Effector memory CD8-positive, alpha-beta T cell (primary cell): ENCODE data around the gene RTN1.

Source experiments
- ATAC-seq: fragments of 150-1000 bp; cut with Tn5 transposase; replicated peaks from 2 replicates; pipeline ENCODE4 v1.10.0; 2021; ENCODE audit warnings: mild to moderate bottlenecking, moderate library complexity
- DNase-seq, 3 experiments: peaks; one replicate each; pipeline ENCODE4 v3.0.0; 2021
- H3K27ac Mint-ChIP-seq, 2 donors: one replicate each; pipeline ENCODE4 v1.8.0; 2022; ENCODE audit warnings: mild to moderate bottlenecking in 2 of 2, mixed read lengths in 2 of 2, moderate library complexity in 2 of 2
- H3K27me3 Mint-ChIP-seq, 2 donors: one replicate each; pipeline ENCODE4 v1.8.0; 2022; ENCODE audit warnings: mixed read lengths in 2 of 2
- H3K36me3 Mint-ChIP-seq: one replicate; pipeline ENCODE4 v1.8.0; 2022; ENCODE audit warnings: mild to moderate bottlenecking, moderate library complexity, mixed read lengths; ENCODE audit not compliant: insufficient read depth
- H3K4me1 Mint-ChIP-seq, 2 donors: one replicate each; pipeline ENCODE4 v1.8.0; 2022; ENCODE audit warnings: low read depth in 2 of 2, mixed read lengths in 2 of 2
- H3K4me3 Mint-ChIP-seq, 2 donors: one replicate each; pipeline ENCODE4 v1.8.0; 2022; ENCODE audit warnings: mild to moderate bottlenecking in 2 of 2, mixed read lengths in 2 of 2, moderate library complexity in 2 of 2
- H3K9me3 Mint-ChIP-seq, 2 donors: one replicate each; pipeline ENCODE4 v1.8.0; 2022; ENCODE audit warnings: mixed read lengths in 2 of 2

The RTN1 gene

GRCh38 chr14:59754256-59754655 lies 116.3 kb downstream of the RTN1 start:
- H3K9me3 Mint-ChIP-seq, result peaks cover 0 to 3% of the 10 kb centered on the region in 2 donors

GRCh38 chr14:59753512-59753911 lies 117.1 kb downstream of the RTN1 start:
- no peak overlapping the region for H3K27ac Mint-ChIP-seq
- no peaks in the 10 kb centered on the region for H3K36me3 Mint-ChIP-seq
- H3K4me1 Mint-ChIP-seq, result no peaks in the 10 kb centered on the region
- H3K27me3 Mint-ChIP-seq, result no peaks in the 10 kb centered on the region
- ATAC-seq (no peak), DNase-seq (no peak)
- H3K4me3 Mint-ChIP-seq, result no peak overlapping the region
- peaks cover 0 to 3% of the 10 kb centered on the region in 2 donors for H3K9me3 Mint-ChIP-seq

More at GRCh38 chr14:59754256-59754655, 116.3 kb downstream of the RTN1 start:
- Mint-ChIP-seq H3K27ac (no peak overlapping the region), H3K4me1 (no peaks in the 10 kb centered on the region), H3K4me3 (no peak overlapping the region), H3K36me3 (no peaks in the 10 kb centered on the region), H3K27me3 (no peaks in the 10 kb centered on the region)
- DNase-seq (no peak), ATAC-seq (no peak)

- no peak overlapping the region for H3K27ac Mint-ChIP-seq
- H3K4me1 Mint-ChIP-seq, result no peaks in the 10 kb centered on the region
- no peaks in the 10 kb centered on the region for H3K9me3 Mint-ChIP-seq
- DNase-seq (no peak), ATAC-seq (no peak)
- no peaks in the 10 kb centered on the region for H3K36me3 Mint-ChIP-seq
- H3K4me3 Mint-ChIP-seq, result no peak overlapping the region
- peaks cover 0 to 8% of the 10 kb centered on the region in 2 donors for H3K27me3 Mint-ChIP-seq
Measured at GRCh38 chr14:59751578-59751977, 119.0 kb downstream of the RTN1 start.

- Mint-ChIP-seq H3K36me3 (no peaks in the 10 kb centered on the region), H3K9me3 (peaks cover 7 to 16% of the 10 kb centered on the region in 2 donors), H3K27me3 (no peaks in the 10 kb centered on the region), H3K27ac (no peak overlapping the region), H3K4me1 (no peaks in the 10 kb centered on the region), H3K4me3 (no peak overlapping the region)
- DNase-seq, result no peak
- no peak for ATAC-seq
Measured at GRCh38 chr14:59739794-59740193, 130.8 kb downstream of the RTN1 start.

- Mint-ChIP-seq H3K27me3 (no peaks in the 10 kb centered on the region), H3K4me1 (no peaks in the 10 kb centered on the region), H3K9me3 (peaks cover 0 to 7% of the 10 kb centered on the region in 2 donors), H3K4me3 (no peak overlapping the region), H3K36me3 (no peaks in the 10 kb centered on the region), H3K27ac (no peak overlapping the region)
- no peak for DNase-seq
- ATAC-seq, result no peak
Measured at GRCh38 chr14:59728304-59728703, 142.3 kb downstream of the RTN1 start.

GRCh38 chr14:59727073-59727661 lies 143.4 kb downstream of the RTN1 start:
- Mint-ChIP-seq H3K27me3 (no peaks in the 10 kb centered on the region), H3K27ac (no peak overlapping the region), H3K9me3 (peaks cover 0 to 7% of the 10 kb centered on the region in 2 donors), H3K4me3 (no peak overlapping the region), H3K4me1 (no peaks in the 10 kb centered on the region), H3K36me3 (no peaks in the 10 kb centered on the region)
- no peak for DNase-seq
- ATAC-seq, result no peak

- peaks cover 0 to 7% of the 10 kb centered on the region in 2 donors for H3K27me3 Mint-ChIP-seq
- no peaks in the 10 kb centered on the region for H3K36me3 Mint-ChIP-seq
- no peaks in the 10 kb centered on the region for H3K9me3 Mint-ChIP-seq
- no peaks in the 10 kb centered on the region for H3K4me1 Mint-ChIP-seq
- no peak overlapping the region for H3K4me3 Mint-ChIP-seq
- no peak overlapping the region for H3K27ac Mint-ChIP-seq
- no peak for DNase-seq
- ATAC-seq, result no peak
Measured at GRCh38 chr14:59711080-59711479, 159.5 kb downstream of the RTN1 start.

GRCh38 chr14:59707778-59708561 lies 162.6 kb downstream of the RTN1 start:
- Mint-ChIP-seq H3K27ac (no peak overlapping the region), H3K4me1 (no peaks in the 10 kb centered on the region)

GRCh38 chr14:59705866-59706265 lies 164.7 kb downstream of the RTN1 start:
- peaks cover 0 to 7% of the 10 kb centered on the region in 2 donors for H3K27me3 Mint-ChIP-seq
- DNase-seq (no peak), ATAC-seq (no peak)
- H3K9me3 Mint-ChIP-seq, result peaks cover 0 to 2% of the 10 kb centered on the region in 2 donors
- H3K4me1 Mint-ChIP-seq, result no peaks in the 10 kb centered on the region
- H3K4me3 Mint-ChIP-seq, result no peak overlapping the region
- H3K36me3 Mint-ChIP-seq, result no peaks in the 10 kb centered on the region
- H3K27ac Mint-ChIP-seq, result no peak overlapping the region

More at GRCh38 chr14:59707778-59708561, 162.6 kb downstream of the RTN1 start:
- ATAC-seq (no peak), DNase-seq (no peak)
- H3K36me3 Mint-ChIP-seq, result no peaks in the 10 kb centered on the region
- H3K27me3 Mint-ChIP-seq, result peaks cover 0 to 7% of the 10 kb centered on the region in 2 donors
- no peak overlapping the region for H3K4me3 Mint-ChIP-seq
- no peaks in the 10 kb centered on the region for H3K9me3 Mint-ChIP-seq

GRCh38 chr14:59705245-59705644 lies 165.3 kb downstream of the RTN1 start:
- Mint-ChIP-seq H3K4me3 (no peak overlapping the region), H3K36me3 (no peaks in the 10 kb centered on the region), H3K27me3 (peaks cover 0 to 6% of the 10 kb centered on the region in 2 donors), H3K4me1 (no peaks in the 10 kb centered on the region), H3K9me3 (peaks cover 0 to 2% of the 10 kb centered on the region in 2 donors), H3K27ac (no peak overlapping the region)
- ATAC-seq (no peak), DNase-seq (no peak)

- Mint-ChIP-seq H3K36me3 (no peaks in the 10 kb centered on the region), H3K4me3 (no peak overlapping the region), H3K9me3 (peaks cover 0 to 2% of the 10 kb centered on the region in 2 donors), H3K27me3 (no peaks in the 10 kb centered on the region), H3K4me1 (no peaks in the 10 kb centered on the region), H3K27ac (no peak overlapping the region)
- no peak for DNase-seq
- no peak for ATAC-seq
Measured at GRCh38 chr14:59704054-59704645, 166.4 kb downstream of the RTN1 start.

GRCh38 chr14:59699442-59699841 lies 171.1 kb downstream of the RTN1 start:
- Mint-ChIP-seq H3K27ac (no peak overlapping the region), H3K4me3 (no peak overlapping the region), H3K9me3 (peaks cover 0 to 6% of the 10 kb centered on the region in 2 donors), H3K4me1 (no peaks in the 10 kb centered on the region), H3K36me3 (no peaks in the 10 kb centered on the region), H3K27me3 (peaks cover 0 to 4% of the 10 kb centered on the region in 2 donors)
- ATAC-seq, result no peak
- no peak for DNase-seq

- Mint-ChIP-seq H3K36me3 (no peaks in the 10 kb centered on the region), H3K9me3 (peaks cover 0 to 6% of the 10 kb centered on the region in 2 donors), H3K27me3 (peaks cover 0 to 4% of the 10 kb centered on the region in 2 donors), H3K4me3 (no peak overlapping the region), H3K27ac (no peak overlapping the region), H3K4me1 (no peaks in the 10 kb centered on the region)
- ATAC-seq (no peak), DNase-seq (no peak)
Measured at GRCh38 chr14:59698793-59699192, 171.8 kb downstream of the RTN1 start.

GRCh38 chr14:59695198-59695597 lies 175.4 kb downstream of the RTN1 start:
- no peaks in the 10 kb centered on the region for H3K4me1 Mint-ChIP-seq
- no peak overlapping the region for H3K27ac Mint-ChIP-seq
- ATAC-seq, result no peak
- no peaks in the 10 kb centered on the region for H3K36me3 Mint-ChIP-seq
- no peak for DNase-seq
- peaks cover 0 to 4% of the 10 kb centered on the region in 2 donors for H3K27me3 Mint-ChIP-seq
- no peak overlapping the region for H3K4me3 Mint-ChIP-seq
- peaks cover 0 to 4% of the 10 kb centered on the region in 2 donors for H3K9me3 Mint-ChIP-seq
